Lower lobe of right lung (tissue), 2 donors: Measurements from ENCODE around the gene FAM236B. TPM values are rescaled to one million over a fixed set of nuclear protein-coding genes. Genes with fewer than 3 reads are reported as not detected.
"Not testable (repeated sequence)": the region's sequence is repeated elsewhere in the genome, so short reads cannot be mapped to it uniquely, and the experiment has no call there.

Experiments used
- ATAC-seq, 2 donors: fragments of 200-7000 bp; cut with Tn5 transposase; one replicate each; pipeline ENCODE4 v1.9.1; 2020 to 2022; ENCODE audit warnings: mild to moderate bottlenecking in 2 of 2, moderate library complexity in 2 of 2
- DNase-seq: peaks from one replicate; pipeline ENCODE4 v3.0.0-alpha.2; 2020
- H3K27ac ChIP-seq: fragments of 200-600 bp; one replicate; pipeline ENCODE4 v1.8.0; 2022
- H3K27me3 ChIP-seq: fragments of 200-600 bp; one replicate; pipeline ENCODE4 v1.8.0; 2022; ENCODE audit warnings: low read depth
- H3K36me3 ChIP-seq: fragments of 200-600 bp; one replicate; pipeline ENCODE4 v1.8.0; 2022; ENCODE audit warnings: mild to moderate bottlenecking
- H3K4me1 ChIP-seq: fragments of 200-600 bp; one replicate; pipeline ENCODE4 v1.8.0; 2022
- H3K4me3 ChIP-seq: fragments of 200-600 bp; one replicate; pipeline ENCODE4 v1.8.0; 2022; ENCODE audit warnings: mild to moderate bottlenecking
- H3K9me3 ChIP-seq: fragments of 200-600 bp; one replicate; pipeline ENCODE4 v1.8.0; 2022
- CTCF ChIP-seq: fragments of 200-600 bp; IDR thresholded peaks from one replicate; pipeline ENCODE4 v1.8.0; 2022; ENCODE audit warnings: antibody characterized with exemption, mild to moderate bottlenecking
- intact Hi-C: fragments of 100-400 bp; cut with DNase I; formaldehyde crosslinking; loops from one replicate; pipeline ENCODE4 v1.11.0; 2022
- total RNA-seq: library from RNA; stranded (reverse); fragmentation: NEBNext Ultra II Directional; extraction: Animal tissue kit (Norgen Biotek cat#: 25700); gene quantifications from one replicate; pipeline ENCODE4 v1.2.1, GENCODE V29; 2021
- donor health status: DM: no; HTN: yes; CAD: no; lungs with severe emphysema.

The FAM236B gene
- total RNA-seq, 1 donor from 2014 or later = not detected

DNA sequence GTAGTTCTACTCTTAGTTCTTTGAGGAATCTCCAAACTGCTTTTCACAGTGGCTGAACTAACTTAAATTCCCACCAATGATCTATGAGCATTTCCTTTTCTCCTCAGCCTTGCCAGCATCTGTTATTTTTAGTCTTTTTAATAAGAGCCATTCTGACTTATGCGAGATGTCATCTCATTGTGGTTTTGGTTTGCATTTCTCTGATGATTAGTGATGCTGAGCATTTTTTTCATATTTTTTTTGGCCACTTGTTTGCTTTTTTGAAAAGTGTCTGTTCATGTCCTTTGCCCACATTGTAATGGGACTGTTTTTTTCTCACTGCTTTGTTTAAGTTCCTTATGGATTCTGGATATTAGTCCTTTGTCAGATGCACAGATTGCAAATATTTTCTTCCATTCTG lies 46.9 kb downstream of the FAM236B start:
- intact Hi-C loops = no loop called here
- Histone ChIP-seq H3K9me3 (no peaks in the 10 kb centered on the region), H3K27ac (no peak overlapping the region), H3K4me3 (no peak overlapping the region), H3K36me3 (no peaks in the 10 kb centered on the region), H3K27me3 (no peaks in the 10 kb centered on the region), H3K4me1 (no peaks in the 10 kb centered on the region)
- ATAC-seq = no peak
- TF ChIP-seq CTCF = no peak
- DNase-seq = no peak

- intact Hi-C loops = not testable (repeated sequence)
These were observed 48.8 kb downstream of the FAM236B start for GRCh38 chrX:72733636-72734035.

More at GRCh38 chrX:72733636-72734035, 48.8 kb downstream of the FAM236B start:
- not testable (repeated sequence) for ATAC-seq, H3K36me3 ChIP-seq, H3K4me1 ChIP-seq, H3K27ac ChIP-seq, H3K27me3 ChIP-seq, DNase-seq, H3K9me3 ChIP-seq, H3K4me3 ChIP-seq

Other genes with a start within 250 kb of the FAM236B start
- gene HDAC8, start 209.8 kb downstream of the FAM236B start, total RNA-seq = 26.9 TPM
- 3.9 TPM for gene PHKA1, start 68.4 kb downstream of the FAM236B start, total RNA-seq
- 0.53 TPM for gene DMRTC1B, start 5.8 kb downstream of the FAM236B start, total RNA-seq
- not detected for gene FAM236D, start 25.6 kb upstream of the FAM236B start, total RNA-seq
- not detected for gene FAM236C, start 130.0 kb upstream of the FAM236B start, total RNA-seq
- not detected for gene FAM236A, start 155.5 kb upstream of the FAM236B start, total RNA-seq
- gene DMRTC1, start 161.2 kb upstream of the FAM236B start, total RNA-seq = not detected
- gene PABPC1L2B, start 220.3 kb upstream of the FAM236B start, total RNA-seq = not detected